COLO668 (cell line): Measurements from ENCODE around the gene IKZF3.
"Not testable (repeated sequence)": the region's sequence is repeated elsewhere in the genome, so short reads cannot be mapped to it uniquely, and the experiment has no call there.

Experiments
- DNase-seq: peaks from one replicate; lab custom pipeline; 2025; ENCODE audit not compliant: unreplicated experiment; lab: John Stamatoyannopoulos, UW

The IKZF3 gene

GRCh38 chr17:39757176-39757662 lies 106.9 kb downstream of the IKZF3 start:
- no peak for DNase-seq

DNA sequence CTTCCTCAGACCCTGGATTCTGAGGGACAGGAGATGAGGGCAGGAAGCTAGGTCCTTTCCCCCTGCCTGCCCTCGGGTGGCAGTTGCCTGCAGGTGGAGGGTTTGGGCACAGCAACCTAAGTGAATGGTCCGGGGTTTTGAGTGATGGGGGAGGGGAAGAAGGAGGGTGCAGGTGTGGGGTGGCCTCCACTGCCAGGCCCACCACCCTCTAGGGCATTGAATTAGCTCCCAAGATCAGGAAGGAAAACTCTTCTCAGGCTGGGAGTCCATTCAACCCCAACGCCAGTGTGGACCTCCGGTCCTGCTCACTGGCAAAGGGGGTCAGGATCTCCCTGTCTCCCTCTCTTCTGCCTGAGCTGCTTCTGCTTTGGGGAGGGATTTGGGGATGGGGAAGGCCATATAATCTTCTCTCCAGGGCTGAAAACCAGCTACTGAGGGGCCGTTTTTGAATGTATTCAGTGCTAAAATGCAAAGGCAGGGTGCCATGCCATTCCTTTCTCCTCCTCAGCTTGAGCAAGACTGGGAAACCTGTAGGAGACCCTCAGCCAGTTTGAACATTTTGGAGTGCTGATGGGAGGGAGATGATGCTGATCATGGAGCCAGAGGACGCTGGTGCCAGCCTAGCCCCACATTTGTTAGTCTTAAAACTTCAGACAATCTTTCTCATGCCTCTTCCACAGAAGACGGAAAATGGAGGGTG lies 107.6 kb downstream of the IKZF3 start:
- DNase-seq: no peak

DNA sequence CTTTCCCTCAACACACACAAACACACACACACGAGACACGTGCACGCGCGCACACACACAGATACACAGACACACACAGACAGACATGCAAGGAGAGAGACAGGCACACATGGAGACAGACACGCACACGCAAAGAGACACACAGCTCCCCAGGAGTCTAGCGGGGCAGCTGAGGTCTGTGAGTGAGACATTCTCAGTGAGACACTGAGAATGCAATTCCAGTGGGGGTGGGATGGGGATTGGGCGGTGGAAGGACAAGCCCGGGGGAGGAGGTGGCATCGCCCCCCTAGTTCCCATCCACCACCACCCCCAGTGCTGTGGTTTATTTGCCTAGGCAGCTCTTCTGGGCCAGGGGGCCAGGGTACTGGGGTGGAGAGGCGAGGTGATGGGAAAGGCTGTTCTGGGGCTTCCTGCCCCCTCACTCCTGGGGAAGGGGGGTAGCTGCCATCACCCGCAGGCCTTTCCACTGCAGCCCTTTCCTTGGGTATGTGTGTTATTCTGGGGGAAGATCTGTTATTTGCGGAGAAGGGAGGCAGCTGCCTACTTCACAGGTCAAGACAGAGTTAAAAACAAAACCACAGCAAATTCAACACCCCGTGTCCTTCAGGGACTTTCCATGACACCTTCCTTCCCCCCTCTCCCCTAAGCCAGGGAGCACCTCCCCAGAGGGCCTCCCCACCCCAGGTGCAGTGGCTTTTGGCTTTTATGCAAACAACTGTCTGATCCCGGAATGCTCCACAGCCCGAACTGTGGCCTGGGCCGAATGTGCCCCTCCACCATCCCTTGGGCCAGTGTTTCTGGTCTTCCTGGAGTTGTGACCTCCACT lies 108.3 kb downstream of the IKZF3 start:
- DNase-seq: peak; percentile 29

- DNase-seq: peak; percentile 29
These were observed 109.1 kb downstream of the IKZF3 start for GRCh38 chr17:39754958-39755553.

- DNase-seq: peak; percentile 92
These were observed 109.8 kb downstream of the IKZF3 start for GRCh38 chr17:39754161-39754957.

GRCh38 chr17:39753514-39754160 lies 110.5 kb downstream of the IKZF3 start:
- DNase-seq: peak; percentile 71

- no peak for DNase-seq
These were observed 111.8 kb downstream of the IKZF3 start for GRCh38 chr17:39752241-39752881.

GRCh38 chr17:39751637-39752036 lies 112.5 kb downstream of the IKZF3 start:
- no peak for DNase-seq

DNA sequence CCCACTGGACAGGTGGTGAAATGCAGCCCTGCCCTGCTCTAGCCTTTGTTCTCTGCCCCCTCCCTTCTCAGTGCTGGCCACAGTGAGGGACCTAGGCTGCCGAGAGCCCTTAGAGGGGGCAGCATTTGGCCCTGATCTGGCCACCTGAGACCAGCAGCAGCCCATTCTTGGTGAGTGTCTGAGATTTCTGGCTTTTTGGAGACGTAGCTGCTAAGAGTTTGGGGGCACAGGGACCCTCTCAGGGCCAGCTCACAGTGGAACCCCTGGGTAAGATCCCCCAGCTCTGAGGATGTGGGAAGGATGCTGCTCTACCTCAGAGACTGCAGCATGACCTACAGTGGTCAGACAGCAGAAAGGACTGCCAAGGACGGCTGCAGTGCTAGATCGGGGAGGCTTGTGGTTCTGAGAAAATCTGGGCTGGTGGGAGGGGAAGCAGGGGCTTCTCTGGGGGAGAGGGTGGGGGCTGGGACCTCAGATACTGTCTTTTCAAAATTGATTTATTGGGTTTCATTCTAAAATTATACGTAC lies 113.0 kb downstream of the IKZF3 start:
- DNase-seq: no peak

DNA sequence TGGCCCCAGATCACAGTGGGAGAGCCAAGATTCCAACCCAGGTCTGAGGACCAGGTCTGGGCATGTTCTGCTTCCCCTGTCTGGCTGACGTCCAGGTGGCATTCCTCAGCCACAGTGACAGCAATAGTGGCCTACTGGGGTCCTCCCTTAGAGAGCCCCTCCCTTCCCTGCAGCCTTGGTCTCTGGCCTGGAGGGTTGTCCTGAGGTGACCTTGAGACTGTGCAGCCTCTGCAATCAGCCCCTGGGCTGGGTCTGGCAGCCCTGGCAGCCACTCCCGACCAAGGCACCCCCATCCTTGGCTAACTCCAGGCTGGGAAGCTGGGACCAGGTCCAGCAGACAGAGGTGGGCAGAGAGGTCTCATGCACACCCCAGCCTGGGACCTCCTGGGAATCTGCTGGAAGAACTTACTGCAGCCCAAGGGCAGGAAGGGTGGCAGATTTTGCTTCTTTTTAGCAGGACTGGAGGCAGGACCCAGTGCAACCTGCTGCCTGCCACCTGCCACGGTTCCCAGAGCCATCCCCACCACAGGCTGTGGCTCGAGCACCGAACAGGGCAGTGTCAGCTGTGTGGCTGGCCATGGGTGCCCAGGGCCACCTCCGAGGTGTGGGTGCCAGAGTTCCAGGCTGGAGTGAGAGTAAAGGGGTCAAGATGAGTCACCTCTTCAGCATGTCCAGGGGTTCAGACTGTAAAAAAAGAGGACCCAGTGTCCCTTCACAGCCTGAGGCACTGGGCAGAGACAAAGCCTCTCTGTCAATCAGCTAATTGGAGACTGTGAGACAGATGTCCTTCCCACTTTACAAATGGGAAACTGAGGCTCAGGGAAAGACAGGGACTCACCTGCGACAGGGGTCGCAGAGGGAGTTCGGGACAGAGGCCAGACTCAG lies 113.7 kb downstream of the IKZF3 start:
- no peak for DNase-seq

DNA sequence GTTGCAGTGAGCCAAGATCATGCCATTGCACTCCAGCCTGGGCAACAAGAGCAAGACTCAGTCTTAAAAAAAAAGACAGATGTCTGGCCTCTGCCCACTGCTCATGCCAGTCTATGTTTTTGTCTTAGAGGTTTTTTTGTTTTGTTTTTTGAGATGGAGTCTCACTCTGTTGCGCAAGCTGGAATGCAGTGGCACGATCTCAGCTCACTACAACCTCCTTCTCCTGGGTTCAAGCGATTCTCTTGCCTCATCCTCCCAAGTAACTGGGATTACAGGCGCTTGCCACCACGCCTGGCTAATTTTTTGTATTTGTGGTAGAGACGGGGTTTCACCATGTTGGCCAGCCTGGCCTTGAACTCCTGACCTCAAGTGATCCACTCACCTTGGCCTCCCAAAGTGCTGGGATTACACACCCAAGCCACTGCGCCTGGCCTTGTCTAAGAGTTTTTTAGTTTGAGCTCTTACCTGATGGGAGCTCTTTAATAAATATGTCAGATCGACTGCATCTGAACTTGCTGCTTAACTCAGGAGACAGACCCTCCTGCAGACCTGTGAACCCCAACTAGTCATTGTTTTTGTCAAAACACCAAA lies 115.6 kb downstream of the IKZF3 start:
- not testable (repeated sequence) for DNase-seq

- no peak for DNase-seq
These were observed 116.4 kb downstream of the IKZF3 start for GRCh38 chr17:39747745-39748144.

GRCh38 chr17:39746145-39746461 lies 118.0 kb downstream of the IKZF3 start:
- DNase-seq: no peak

DNA sequence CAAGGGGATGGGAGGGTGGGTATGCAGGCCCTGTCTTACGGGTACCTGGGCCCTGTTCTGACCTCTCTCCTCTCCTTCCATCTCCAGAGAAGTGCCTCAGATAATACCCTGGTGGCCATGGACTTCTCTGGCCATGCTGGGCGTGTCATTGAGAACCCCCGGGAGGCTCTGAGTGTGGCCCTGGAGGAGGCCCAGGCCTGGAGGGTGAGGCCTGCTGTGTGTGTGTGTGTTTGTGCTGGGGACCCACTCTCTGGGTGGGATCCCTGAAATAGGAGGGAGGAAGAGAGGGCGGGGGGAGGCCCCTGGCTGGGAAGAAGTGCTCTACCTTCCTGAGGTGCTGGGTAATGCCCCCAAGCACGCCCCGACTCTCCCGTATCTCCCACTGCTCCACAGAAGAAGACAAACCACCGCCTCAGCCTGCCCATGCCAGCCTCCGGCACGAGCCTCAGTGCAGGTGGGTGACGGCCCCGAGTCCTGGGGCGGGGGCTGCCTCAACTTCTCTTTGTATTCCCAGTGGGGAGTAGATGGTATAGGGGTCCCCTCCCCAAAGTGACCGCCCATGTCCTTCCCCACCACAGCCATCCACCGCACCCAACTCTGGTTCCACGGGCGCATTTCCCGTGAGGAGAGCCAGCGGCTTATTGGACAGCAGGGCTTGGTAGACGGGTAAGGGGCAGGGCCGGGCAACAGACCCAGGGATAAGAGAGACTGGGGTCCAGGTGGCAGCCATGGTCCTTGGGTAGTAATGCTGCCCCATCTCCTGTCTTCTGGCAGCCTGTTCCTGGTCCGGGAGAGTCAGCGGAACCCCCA lies 118.6 kb downstream of the IKZF3 start:
- DNase-seq: no peak

- no peak for DNase-seq
These were observed 119.3 kb downstream of the IKZF3 start for GRCh38 chr17:39744836-39745215.

DNA sequence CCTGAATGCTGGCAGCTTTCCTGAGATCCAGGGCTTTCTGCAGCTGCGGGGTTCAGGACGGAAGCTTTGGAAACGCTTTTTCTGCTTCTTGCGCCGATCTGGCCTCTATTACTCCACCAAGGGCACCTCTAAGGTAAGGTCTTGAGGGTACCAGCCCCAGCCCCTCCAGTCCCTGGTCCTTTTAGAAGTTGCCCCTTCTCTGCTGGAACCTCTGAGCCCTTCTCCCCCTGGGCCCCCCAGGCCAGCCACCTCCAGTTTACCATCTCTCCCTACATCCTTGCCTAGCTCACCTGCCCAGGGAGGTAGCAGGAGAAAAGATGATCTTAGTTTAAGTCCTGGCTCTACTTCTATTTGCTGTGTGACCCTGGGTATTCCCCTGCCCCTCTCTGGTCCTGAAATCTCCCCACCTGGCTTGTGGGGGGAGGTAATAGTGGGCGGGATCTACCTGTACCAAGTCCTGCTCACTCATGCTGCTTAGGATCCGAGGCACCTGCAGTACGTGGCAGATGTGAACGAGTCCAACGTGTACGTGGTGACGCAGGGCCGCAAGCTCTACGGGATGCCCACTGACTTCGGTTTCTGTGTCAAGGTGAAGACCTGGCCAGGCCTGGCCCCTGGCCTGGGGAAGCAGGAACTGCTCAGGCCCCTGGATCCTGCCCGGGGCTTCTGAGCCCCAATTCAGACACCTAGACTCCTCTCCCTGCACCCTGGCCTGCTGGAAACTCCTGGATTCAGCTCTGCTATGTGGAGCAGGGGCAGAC lies 119.9 kb downstream of the IKZF3 start:
- no peak for DNase-seq

- DNase-seq: no peak
These were observed 121.2 kb downstream of the IKZF3 start for GRCh38 chr17:39742856-39743436.
